KOPT-K1 (cell line): ENCODE data around the gene ATP2A2.

Source experiments
- H3K27ac ChIP-seq: fragments of 200-600 bp; sonication (generic); 2 replicates; pipeline ENCODE4 v1.5.1; 2016; ENCODE audit warnings: antibody characterized with exemption, mild to moderate bottlenecking, low read depth, low read length; ENCODE audit not compliant: poor library complexity, severe bottlenecking
- H3K36me3 ChIP-seq: fragments of 200-600 bp; sonication (generic); 2 replicates; pipeline ENCODE4 v1.5.1; 2017; ENCODE audit warnings: antibody characterized with exemption, mild to moderate bottlenecking, low read length, moderate library complexity; ENCODE audit not compliant: insufficient read depth
- H3K9me3 ChIP-seq: fragments of 200-600 bp; sonication (generic); 2 replicates; pipeline ENCODE4 v1.5.1; 2017; ENCODE audit warnings: antibody characterized with exemption, low read length, mild to moderate bottlenecking; ENCODE audit not compliant: insufficient read depth, poor library complexity, severe bottlenecking

ATP2A2 gene

GRCh38 chr12:110278255-110278536 is 2.9 kb upstream of the ATP2A2 start:
- Histone ChIP-seq H3K27ac (no peak overlapping the region), H3K9me3 (no peaks in the 10 kb centered on the region), H3K36me3 (peaks cover 6% of the 10 kb centered on the region)

- no peaks in the 10 kb centered on the region for H3K9me3 ChIP-seq
- H3K27ac ChIP-seq, result no peak overlapping the region
- H3K36me3 ChIP-seq, result peaks cover 22% of the 10 kb centered on the region
These were observed 1.3 kb upstream of the ATP2A2 start for GRCh38 chr12:110279566-110280375.

GRCh38 chr12:110280392-110280778 is 662 bp upstream of the ATP2A2 start:
- Histone ChIP-seq H3K9me3 (no peaks in the 10 kb centered on the region), H3K36me3 (peaks cover 28% of the 10 kb centered on the region), H3K27ac (peak overlapping the region; percentile 92)

DNA sequence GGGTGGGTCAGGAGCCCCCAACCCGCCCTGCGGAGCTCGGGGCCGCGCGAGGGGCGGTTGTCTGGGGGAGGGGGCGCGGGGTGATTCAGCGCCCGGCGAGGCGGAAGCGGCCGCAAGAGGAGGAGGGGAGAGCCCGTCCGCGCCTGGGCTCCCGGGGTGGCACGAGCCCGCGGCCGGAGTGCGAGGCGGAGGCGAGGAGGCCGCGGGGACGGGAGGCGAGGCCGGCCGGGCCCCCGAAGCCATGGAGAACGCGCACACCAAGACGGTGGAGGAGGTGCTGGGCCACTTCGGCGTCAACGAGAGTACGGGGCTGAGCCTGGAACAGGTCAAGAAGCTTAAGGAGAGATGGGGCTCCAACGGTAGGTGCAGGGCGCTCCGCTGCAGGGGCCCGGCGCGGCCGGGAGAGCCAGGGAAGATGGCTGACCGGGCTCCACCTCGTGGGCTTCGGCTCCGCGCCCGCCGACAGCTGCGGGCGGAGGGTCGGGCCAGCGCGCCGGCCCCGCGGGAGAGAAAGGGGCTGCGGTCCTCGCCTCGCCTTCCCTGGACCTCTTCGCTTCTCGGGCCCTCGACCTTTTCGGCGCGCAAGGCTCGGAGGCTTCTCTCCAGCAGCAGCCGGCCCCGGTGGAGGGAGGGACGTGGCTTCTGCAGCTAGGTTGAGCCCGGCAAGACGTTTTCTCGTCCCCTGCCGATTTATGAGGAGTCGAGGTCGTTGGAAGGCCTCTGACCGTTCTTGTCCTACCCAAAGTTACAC is 677 bp downstream of the ATP2A2 start:
- peaks cover 41% of the 10 kb centered on the region for H3K36me3 ChIP-seq
- H3K9me3 ChIP-seq, result no peaks in the 10 kb centered on the region
- peak overlapping the region; percentile 92 for H3K27ac ChIP-seq

DNA sequence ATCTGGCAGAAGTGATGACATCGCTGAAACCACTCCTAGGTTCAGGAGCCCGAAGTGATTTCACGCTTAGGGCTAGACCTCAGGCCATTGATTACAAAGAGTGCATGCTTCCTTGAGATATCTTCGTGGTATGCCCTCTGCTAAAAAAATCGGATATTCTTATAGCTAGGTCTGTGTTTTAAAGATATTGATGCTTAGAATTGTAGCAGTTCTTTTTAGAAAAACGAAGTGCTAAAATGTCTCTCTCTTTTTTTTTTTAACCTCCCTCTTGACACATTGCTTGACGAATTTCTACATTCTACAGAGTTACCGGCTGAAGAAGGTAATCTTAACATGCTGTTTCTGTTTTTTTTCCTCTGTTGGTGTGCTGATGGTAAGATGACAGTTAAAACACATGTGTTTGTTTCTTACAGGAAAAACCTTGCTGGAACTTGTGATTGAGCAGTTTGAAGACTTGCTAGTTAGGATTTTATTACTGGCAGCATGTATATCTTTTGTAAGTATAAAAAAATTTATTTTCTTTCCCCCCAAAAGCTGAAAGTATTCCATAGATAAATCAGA is 1.3 kb downstream of the ATP2A2 start:
- Histone ChIP-seq H3K36me3 (peaks cover 48% of the 10 kb centered on the region), H3K9me3 (no peaks in the 10 kb centered on the region), H3K27ac (peak overlapping the region; percentile 92)

DNA sequence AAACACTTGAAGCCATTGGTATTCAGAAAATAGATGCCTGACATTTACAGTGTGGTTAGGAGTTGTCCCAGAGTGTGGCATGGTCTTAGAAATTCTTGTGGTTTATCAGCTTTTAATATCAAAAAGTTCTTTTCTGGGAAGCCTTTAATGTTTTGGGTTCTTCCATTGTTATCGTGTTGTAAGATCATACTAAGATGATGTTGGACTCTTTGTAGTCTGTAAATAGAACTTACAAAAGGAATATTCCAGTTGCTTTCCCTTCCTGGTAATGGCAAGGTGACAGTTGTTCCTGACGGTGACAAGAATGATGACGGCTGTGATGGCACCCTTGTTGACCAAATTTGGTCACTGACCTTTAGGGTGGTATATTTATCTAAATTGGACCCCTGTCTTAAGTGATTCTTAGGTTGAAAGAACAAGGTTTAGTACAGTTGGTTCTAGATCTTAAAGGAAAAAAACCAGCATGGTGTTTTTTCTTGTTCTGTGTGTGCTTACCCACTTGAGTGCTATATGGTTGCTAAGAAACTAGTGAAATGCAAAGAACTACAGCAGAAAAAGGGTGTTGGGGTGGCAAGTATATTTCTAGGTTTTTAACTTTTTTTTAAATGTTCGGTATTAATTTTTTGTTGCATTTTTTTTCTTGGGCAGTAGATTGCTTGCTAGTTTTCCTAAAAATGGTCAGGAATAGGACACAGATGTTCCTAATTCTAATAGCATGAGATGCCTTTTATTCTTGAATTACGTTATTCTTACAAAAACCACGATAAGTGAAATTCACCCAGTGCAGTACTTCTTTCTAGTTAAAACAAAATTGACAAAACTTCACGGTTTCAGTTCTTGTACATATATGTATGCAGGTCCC is 2.1 kb downstream of the ATP2A2 start:
- peaks cover 56% of the 10 kb centered on the region for H3K36me3 ChIP-seq
- H3K9me3 ChIP-seq, result no peaks in the 10 kb centered on the region
- H3K27ac ChIP-seq, result no peak overlapping the region

DNA sequence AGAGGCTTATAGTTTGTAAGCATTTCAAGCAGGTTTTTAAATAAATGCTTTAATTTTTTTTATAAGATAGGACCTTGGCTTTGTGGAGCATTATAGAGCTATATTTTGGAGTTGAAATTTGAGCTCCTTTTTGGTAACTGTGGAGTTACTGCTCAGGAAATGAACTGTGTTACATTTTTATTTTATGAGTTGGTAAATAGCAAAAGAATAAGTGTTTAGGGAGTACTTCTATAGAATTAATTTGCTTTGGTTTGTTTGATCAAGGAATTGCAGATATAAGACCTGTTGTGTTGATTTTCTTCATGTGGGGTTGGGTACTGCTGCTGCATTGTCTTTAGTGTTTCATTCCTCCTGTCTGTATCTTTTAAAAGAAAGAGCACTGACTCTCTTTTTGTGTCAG is 3.5 kb downstream of the ATP2A2 start:
- no peak overlapping the region for H3K27ac ChIP-seq
- H3K9me3 ChIP-seq, result no peaks in the 10 kb centered on the region
- peaks cover 70% of the 10 kb centered on the region for H3K36me3 ChIP-seq

DNA sequence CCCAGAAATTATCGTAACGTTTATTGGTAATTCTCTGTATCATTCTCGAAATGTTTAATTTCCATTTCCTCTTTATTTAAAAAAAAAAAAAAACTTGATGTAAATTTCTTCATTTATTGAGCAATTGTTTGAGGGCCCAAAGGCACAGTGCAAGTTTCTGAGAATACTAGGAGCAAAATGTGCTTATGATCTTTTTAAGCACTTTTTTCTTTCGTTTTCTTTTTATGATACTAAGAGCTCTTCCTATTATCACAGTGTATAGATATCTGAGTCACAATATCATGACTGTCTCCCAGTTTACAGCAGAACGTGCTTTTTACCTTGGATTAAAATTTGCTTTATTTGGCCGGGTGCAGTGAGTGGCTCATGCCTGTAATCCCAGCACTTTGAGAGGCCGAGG is 5.6 kb downstream of the ATP2A2 start:
- Histone ChIP-seq H3K27ac (no peak overlapping the region), H3K9me3 (no peaks in the 10 kb centered on the region), H3K36me3 (peaks cover 90% of the 10 kb centered on the region)

- peaks cover 100% of the 10 kb centered on the region for H3K36me3 ChIP-seq
- no peak overlapping the region for H3K27ac ChIP-seq
- no peaks in the 10 kb centered on the region for H3K9me3 ChIP-seq
These were observed 6.9 kb downstream of the ATP2A2 start for GRCh38 chr12:110287986-110288385.

DNA sequence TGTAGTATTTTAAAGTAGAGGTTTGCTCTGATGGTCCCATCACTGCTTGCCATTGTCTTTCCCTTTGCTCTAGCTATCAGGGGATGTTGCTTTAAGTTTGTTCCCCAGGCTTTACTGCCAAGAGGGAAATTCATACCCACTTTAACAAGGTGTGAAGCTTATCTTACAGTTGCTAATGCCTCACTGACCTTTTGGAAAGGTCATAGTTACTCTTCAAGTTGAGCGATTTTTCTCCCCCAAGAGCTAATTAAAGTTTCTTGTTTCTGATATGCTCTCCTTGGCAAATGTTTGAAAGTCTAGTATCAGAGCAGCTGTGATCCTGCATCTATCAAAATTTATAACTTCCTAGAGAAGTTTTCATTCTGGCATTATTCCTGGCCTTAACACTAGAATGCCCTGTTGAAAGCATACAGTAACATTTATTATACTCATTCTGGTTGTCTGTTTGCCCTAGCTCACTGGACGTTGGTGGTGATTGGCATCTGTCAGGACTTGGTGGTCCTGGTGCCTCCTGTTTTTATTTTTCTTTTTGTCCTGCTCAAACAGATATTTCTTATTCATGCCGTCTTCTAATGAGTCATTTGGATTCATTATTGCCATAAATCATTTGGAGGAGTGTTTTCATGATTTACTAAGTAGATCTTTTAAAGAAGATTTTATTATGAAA is 8.1 kb downstream of the ATP2A2 start:
- H3K27ac ChIP-seq, result no peak overlapping the region
- H3K9me3 ChIP-seq, result no peaks in the 10 kb centered on the region
- peaks cover 100% of the 10 kb centered on the region for H3K36me3 ChIP-seq

- H3K27ac ChIP-seq, result no peak overlapping the region
- peaks cover 100% of the 10 kb centered on the region for H3K36me3 ChIP-seq
- H3K9me3 ChIP-seq, result no peaks in the 10 kb centered on the region
These were observed 8.6 kb downstream of the ATP2A2 start for GRCh38 chr12:110289711-110290078.

DNA sequence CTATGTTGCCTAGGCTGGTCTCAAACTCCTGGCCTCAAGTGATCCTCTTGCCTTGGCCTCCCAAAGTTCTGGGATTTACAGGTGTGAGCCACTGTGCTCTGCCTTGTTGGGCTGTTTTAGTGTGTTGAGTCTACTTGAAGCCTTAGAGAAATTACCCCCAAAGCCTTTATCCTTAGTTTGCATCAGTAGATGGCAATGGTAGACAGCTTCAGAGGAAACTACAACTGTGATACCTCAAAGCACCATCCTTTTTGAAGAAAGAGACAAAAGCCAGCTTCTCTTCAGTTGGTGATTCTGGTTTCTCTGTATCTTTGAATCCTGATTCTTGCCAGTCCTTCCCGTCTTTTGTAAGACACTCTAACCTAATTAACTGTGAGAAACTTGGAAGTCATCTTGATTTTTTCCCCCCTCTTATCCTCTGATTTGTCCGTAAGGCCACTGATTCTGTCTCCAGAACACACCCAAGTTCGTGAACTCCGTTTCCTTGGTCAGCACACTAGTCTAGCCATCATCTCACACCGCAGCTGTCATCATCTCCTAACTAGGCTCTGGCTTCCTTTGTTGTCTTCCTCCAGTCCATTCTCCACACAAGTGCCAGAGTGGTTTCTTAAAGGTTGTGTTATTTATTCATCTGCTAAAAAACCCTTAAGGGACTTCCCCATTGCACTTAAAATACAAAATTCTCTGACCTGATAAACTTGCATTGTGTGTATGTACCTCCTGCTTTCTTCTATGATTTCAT is 20.2 kb downstream of the ATP2A2 start:
- H3K9me3 ChIP-seq, result no peaks in the 10 kb centered on the region
- no peak overlapping the region for H3K27ac ChIP-seq
- H3K36me3 ChIP-seq, result peaks cover 98% of the 10 kb centered on the region

- H3K9me3 ChIP-seq, result no peaks in the 10 kb centered on the region
- H3K36me3 ChIP-seq, result peaks cover 97% of the 10 kb centered on the region
- H3K27ac ChIP-seq, result no peak overlapping the region
These were observed 23.1 kb downstream of the ATP2A2 start for GRCh38 chr12:110304061-110304551.

GRCh38 chr12:110307372-110307771 is 26.3 kb downstream of the ATP2A2 start:
- Histone ChIP-seq H3K9me3 (no peaks in the 10 kb centered on the region), H3K36me3 (peaks cover 95% of the 10 kb centered on the region), H3K27ac (no peak overlapping the region)
